ENCODE measurements around the gene ZNF750.

- TF ChIP-seq POLR2A (IDR thresholded peaks at IDR 0.05) = no peak
- no peak for TF ChIP-seq CTCF (IDR thresholded peaks at IDR 0.05)
Observed at GRCh38 chr17:82887255-82888164, 47.7 kb upstream of the ZNF750 start.
